ENCODE measurements around the gene ENG.
"Not testable (repeated sequence)": the region's sequence is repeated elsewhere in the genome, so short reads cannot be mapped to it uniquely, and the experiment has no call there.

ENG gene

GRCh38 chr9:127848756-127849504 is 5.5 kb downstream of the ENG start:
- DNase-seq (ENCODE audit: low read depth), result no peak
- no peak overlapping the region for H3K4me3 ChIP-seq (ENCODE audit: low read depth, low read length)
- no peak for TF ChIP-seq CTCF (IDR thresholded peaks at IDR 0.05; ENCODE audit: control insufficient read depth, extremely low read depth, insufficient read depth)

- TF ChIP-seq CTCF (IDR thresholded peaks at IDR 0.05; ENCODE audit: control insufficient read depth, extremely low read depth, insufficient read depth), result no peak
- DNase-seq (ENCODE audit: low read depth), result no peak
- H3K4me3 ChIP-seq (ENCODE audit: low read depth, low read length), result no peak overlapping the region
These were observed 6.4 kb downstream of the ENG start for GRCh38 chr9:127847833-127848755.

GRCh38 chr9:127847178-127847510 is 7.3 kb downstream of the ENG start:
- no peak overlapping the region for H3K4me3 ChIP-seq (ENCODE audit: low read depth, low read length)
- no peak for DNase-seq (ENCODE audit: low read depth)

GRCh38 chr9:127846443-127847177 is 7.8 kb downstream of the ENG start:
- H3K4me3 ChIP-seq (ENCODE audit: low read depth, low read length), result no peak overlapping the region
- no peak for TF ChIP-seq CTCF (IDR thresholded peaks at IDR 0.05; ENCODE audit: control insufficient read depth, extremely low read depth, insufficient read depth)
- no peak for DNase-seq (ENCODE audit: low read depth)

More at GRCh38 chr9:127847178-127847510, 7.3 kb downstream of the ENG start:
- no peak for TF ChIP-seq CTCF (IDR thresholded peaks at IDR 0.05; ENCODE audit: control insufficient read depth, extremely low read depth, insufficient read depth)

GRCh38 chr9:127845619-127846018 is 8.8 kb downstream of the ENG start:
- H3K4me3 ChIP-seq (ENCODE audit: low read depth, low read length); DNase-seq (ENCODE audit: low read depth): not testable (repeated sequence)

- DNase-seq (ENCODE audit: low read depth), result no peak
- TF ChIP-seq CTCF (IDR thresholded peaks at IDR 0.05; ENCODE audit: control insufficient read depth, extremely low read depth, insufficient read depth), result no peak
- no peak overlapping the region for H3K4me3 ChIP-seq (ENCODE audit: low read depth, low read length)
These were observed 9.6 kb downstream of the ENG start for GRCh38 chr9:127844821-127845359.

Measured in LNCaP clone FGC (cell line).